Rectal smooth muscle tissue (tissue), 1 donor: ENCODE results near the gene PKIB.

Experiments
- H3K27ac ChIP-seq: one replicate; pipeline ENCODE4 v1.7.0; 2013; ENCODE audit warnings: low read depth, low read length, inconsistent platforms
- H3K27me3 ChIP-seq: one replicate; pipeline ENCODE4 v1.7.0; 2013; ENCODE audit warnings: low read length; ENCODE audit not compliant: control insufficient read depth, insufficient read depth
- H3K36me3 ChIP-seq: one replicate; pipeline ENCODE4 v1.7.0; 2013; ENCODE audit warnings: low read length; ENCODE audit not compliant: control insufficient read depth, insufficient read depth
- H3K4me1 ChIP-seq: one replicate; pipeline ENCODE4 v1.7.0; 2013; ENCODE audit warnings: low read length; ENCODE audit not compliant: control insufficient read depth, insufficient read depth
- H3K4me3 ChIP-seq: one replicate; pipeline ENCODE4 v1.7.0; 2013; ENCODE audit warnings: low read length
- H3K9ac ChIP-seq: one replicate; pipeline ENCODE4 v1.7.0; 2013; ENCODE audit warnings: low read length

The PKIB gene

GRCh38 chr6:122651604-122652003 lies 41.4 kb downstream of the PKIB start:
- no peaks in the 10 kb centered on the region for H3K36me3 ChIP-seq
- no peaks in the 10 kb centered on the region for H3K27me3 ChIP-seq
- H3K4me3 ChIP-seq = no peak overlapping the region
- no peak overlapping the region for H3K9ac ChIP-seq
- no peak overlapping the region for H3K27ac ChIP-seq
- no peaks in the 10 kb centered on the region for H3K4me1 ChIP-seq

GRCh38 chr6:122652431-122652830 lies 42.2 kb downstream of the PKIB start:
- Histone ChIP-seq H3K4me1 (no peaks in the 10 kb centered on the region), H3K4me3 (no peak overlapping the region), H3K36me3 (no peaks in the 10 kb centered on the region), H3K27ac (no peak overlapping the region), H3K27me3 (no peaks in the 10 kb centered on the region), H3K9ac (no peak overlapping the region)

- Histone ChIP-seq H3K27ac (no peak overlapping the region), H3K9ac (no peak overlapping the region), H3K4me1 (no peaks in the 10 kb centered on the region), H3K27me3 (no peaks in the 10 kb centered on the region), H3K36me3 (no peaks in the 10 kb centered on the region), H3K4me3 (no peak overlapping the region)
Observed at GRCh38 chr6:122653094-122653493, 42.9 kb downstream of the PKIB start.

GRCh38 chr6:122654012-122654411 lies 43.8 kb downstream of the PKIB start:
- H3K4me1 ChIP-seq = no peaks in the 10 kb centered on the region
- H3K27ac ChIP-seq = no peak overlapping the region
- no peak overlapping the region for H3K9ac ChIP-seq
- no peaks in the 10 kb centered on the region for H3K27me3 ChIP-seq
- H3K36me3 ChIP-seq = no peaks in the 10 kb centered on the region
- H3K4me3 ChIP-seq = no peak overlapping the region

- H3K4me3 ChIP-seq = no peak overlapping the region
- H3K27ac ChIP-seq = no peak overlapping the region
- no peaks in the 10 kb centered on the region for H3K4me1 ChIP-seq
- no peaks in the 10 kb centered on the region for H3K27me3 ChIP-seq
- no peaks in the 10 kb centered on the region for H3K36me3 ChIP-seq
- H3K9ac ChIP-seq = no peak overlapping the region
Observed at GRCh38 chr6:122657601-122658000, 47.4 kb downstream of the PKIB start.

GRCh38 chr6:122660296-122660695 lies 50.1 kb downstream of the PKIB start:
- Histone ChIP-seq H3K4me1 (no peaks in the 10 kb centered on the region), H3K27ac (no peak overlapping the region), H3K9ac (no peak overlapping the region), H3K4me3 (no peak overlapping the region), H3K27me3 (no peaks in the 10 kb centered on the region), H3K36me3 (no peaks in the 10 kb centered on the region)

GRCh38 chr6:122663981-122664380 lies 53.8 kb downstream of the PKIB start:
- no peaks in the 10 kb centered on the region for H3K27me3 ChIP-seq
- no peaks in the 10 kb centered on the region for H3K4me1 ChIP-seq
- H3K9ac ChIP-seq = no peak overlapping the region
- no peaks in the 10 kb centered on the region for H3K36me3 ChIP-seq
- no peak overlapping the region for H3K4me3 ChIP-seq
- no peak overlapping the region for H3K27ac ChIP-seq

GRCh38 chr6:122665929-122666328 lies 55.7 kb downstream of the PKIB start:
- no peak overlapping the region for H3K4me3 ChIP-seq
- H3K4me1 ChIP-seq = no peaks in the 10 kb centered on the region
- no peaks in the 10 kb centered on the region for H3K36me3 ChIP-seq
- no peak overlapping the region for H3K27ac ChIP-seq
- H3K27me3 ChIP-seq = no peaks in the 10 kb centered on the region
- H3K9ac ChIP-seq = no peak overlapping the region

- Histone ChIP-seq H3K27me3 (no peaks in the 10 kb centered on the region), H3K27ac (no peak overlapping the region), H3K9ac (no peak overlapping the region), H3K4me1 (no peaks in the 10 kb centered on the region), H3K36me3 (no peaks in the 10 kb centered on the region), H3K4me3 (no peak overlapping the region)
Observed at GRCh38 chr6:122666418-122666817, 56.2 kb downstream of the PKIB start.

GRCh38 chr6:122669418-122669817 lies 59.2 kb downstream of the PKIB start:
- Histone ChIP-seq H3K36me3 (no peaks in the 10 kb centered on the region), H3K4me1 (no peaks in the 10 kb centered on the region), H3K27me3 (no peaks in the 10 kb centered on the region), H3K27ac (no peak overlapping the region), H3K4me3 (no peak overlapping the region), H3K9ac (no peak overlapping the region)

- no peak overlapping the region for H3K9ac ChIP-seq
- H3K4me1 ChIP-seq = no peaks in the 10 kb centered on the region
- no peaks in the 10 kb centered on the region for H3K36me3 ChIP-seq
- no peak overlapping the region for H3K27ac ChIP-seq
- H3K27me3 ChIP-seq = no peaks in the 10 kb centered on the region
- H3K4me3 ChIP-seq = no peak overlapping the region
Observed at GRCh38 chr6:122669868-122670267, 59.7 kb downstream of the PKIB start.

- no peaks in the 10 kb centered on the region for H3K27me3 ChIP-seq
- H3K9ac ChIP-seq = no peak overlapping the region
- no peaks in the 10 kb centered on the region for H3K36me3 ChIP-seq
- H3K4me3 ChIP-seq = no peak overlapping the region
- H3K4me1 ChIP-seq = no peaks in the 10 kb centered on the region
- H3K27ac ChIP-seq = no peak overlapping the region
Observed at GRCh38 chr6:122671251-122671650, 61.0 kb downstream of the PKIB start.

- no peak overlapping the region for H3K27ac ChIP-seq
- no peaks in the 10 kb centered on the region for H3K36me3 ChIP-seq
- H3K27me3 ChIP-seq = no peaks in the 10 kb centered on the region
- no peak overlapping the region for H3K9ac ChIP-seq
- no peaks in the 10 kb centered on the region for H3K4me1 ChIP-seq
- no peak overlapping the region for H3K4me3 ChIP-seq
Observed at GRCh38 chr6:122673343-122673961, 63.2 kb downstream of the PKIB start.
